Duodenal mucosa (tissue), 2 donors: Measurements from ENCODE around the gene CCR1.
"Not testable (repeated sequence)": the region's sequence is repeated elsewhere in the genome, so short reads cannot be mapped to it uniquely, and the experiment has no call there.

ENCODE experiments used
- H3K27ac ChIP-seq: one replicate; pipeline ENCODE4 v1.7.0; 2013; ENCODE audit warnings: low read depth, low read length
- H3K27me3 ChIP-seq, 2 donors: one replicate each; pipeline ENCODE4 v1.7.0; 2013; ENCODE audit warnings: low read length in 2 of 2, control low read depth in 1 of 2; ENCODE audit not compliant: insufficient read depth in 2 of 2, control insufficient read depth in 1 of 2
- H3K36me3 ChIP-seq, 2 donors: one replicate each; pipeline ENCODE4 v1.7.0; 2013; ENCODE audit warnings: low read length in 2 of 2, control low read depth in 1 of 2; ENCODE audit not compliant: insufficient read depth in 2 of 2, control insufficient read depth in 1 of 2
- H3K4me1 ChIP-seq, 2 donors: one replicate each; pipeline ENCODE4 v1.7.0; 2013; ENCODE audit warnings: low read length in 2 of 2, control low read depth in 1 of 2; ENCODE audit not compliant: insufficient read depth in 2 of 2, control insufficient read depth in 1 of 2
- H3K4me3 ChIP-seq, 2 donors: one replicate each; pipeline ENCODE4 v1.7.0; 2013; ENCODE audit warnings: low read length in 2 of 2, low read depth in 1 of 2
- H3K9ac ChIP-seq, 2 donors: one replicate each; pipeline ENCODE4 v1.7.0; 2013; ENCODE audit warnings: low read length in 2 of 2, low read depth in 1 of 2
- H3K9me3 ChIP-seq, 2 donors: one replicate each; pipeline ENCODE4 v1.7.0; 2013; ENCODE audit warnings: low read length in 2 of 2, control low read depth in 1 of 2; ENCODE audit not compliant: control insufficient read depth in 1 of 2

CCR1 gene

GRCh38 chr3:46213201-46213600, 5.1 kb upstream of the CCR1 start:
- Histone ChIP-seq H3K9ac (no peak overlapping the region), H3K36me3 (no peaks in the 10 kb centered on the region), H3K9me3 (no peaks in the 10 kb centered on the region), H3K4me3 (no peak overlapping the region), H3K27ac (no peak overlapping the region), H3K27me3 (peaks cover 0 to 3% of the 10 kb centered on the region in 2 donors), H3K4me1 (peaks cover 11% of the 10 kb centered on the region in 2 donors)

- Histone ChIP-seq H3K36me3 (no peaks in the 10 kb centered on the region), H3K4me1 (peaks cover 11 to 15% of the 10 kb centered on the region in 2 donors), H3K9ac (no peak overlapping the region), H3K9me3 (no peaks in the 10 kb centered on the region), H3K27ac (no peak overlapping the region), H3K27me3 (peaks cover 0 to 3% of the 10 kb centered on the region in 2 donors), H3K4me3 (no peak overlapping the region)
Measured at GRCh38 chr3:46212101-46212500, 4.0 kb upstream of the CCR1 start.

- no peaks in the 10 kb centered on the region for H3K36me3 ChIP-seq
- no peaks in the 10 kb centered on the region for H3K9me3 ChIP-seq
- no peak overlapping the region for H3K4me3 ChIP-seq
- H3K4me1 ChIP-seq, result peaks cover 13 to 22% of the 10 kb centered on the region in 2 donors
- no peaks in the 10 kb centered on the region for H3K27me3 ChIP-seq
- H3K27ac ChIP-seq, result no peak overlapping the region
- H3K9ac ChIP-seq, result no peak overlapping the region
Measured at GRCh38 chr3:46209746-46210470, 1.8 kb upstream of the CCR1 start.

- Histone ChIP-seq H3K27me3 (no peaks in the 10 kb centered on the region), H3K36me3 (no peaks in the 10 kb centered on the region), H3K4me1 (peaks cover 14 to 22% of the 10 kb centered on the region in 2 donors), H3K9me3 (no peaks in the 10 kb centered on the region), H3K4me3 (no peak overlapping the region), H3K27ac (no peak overlapping the region), H3K9ac (no peak overlapping the region)
Measured at GRCh38 chr3:46209053-46209452, 940 bp upstream of the CCR1 start.

GRCh38 chr3:46207514-46207913, 599 bp downstream of the CCR1 start:
- not testable (repeated sequence) for H3K27me3 ChIP-seq, H3K9me3 ChIP-seq, H3K36me3 ChIP-seq, H3K9ac ChIP-seq
- Histone ChIP-seq H3K4me3 (peak overlapping the region; percentile 2 to 54), H3K27ac (peak overlapping the region; percentile 45), H3K4me1 (peaks cover 7 to 15% of the 10 kb centered on the region in 2 donors)

GRCh38 chr3:46206282-46207015, 1.7 kb downstream of the CCR1 start:
- H3K27ac ChIP-seq, result no peak overlapping the region
- peaks cover 7 to 15% of the 10 kb centered on the region in 2 donors for H3K4me1 ChIP-seq
- H3K9ac ChIP-seq, result peak overlapping the region in 1 of 2 donors; percentile 21
- no peaks in the 10 kb centered on the region for H3K27me3 ChIP-seq
- H3K36me3 ChIP-seq, result peaks cover 0 to 7% of the 10 kb centered on the region in 2 donors
- H3K4me3 ChIP-seq, result peak overlapping the region; percentile 31 to 43
- H3K9me3 ChIP-seq, result no peaks in the 10 kb centered on the region

GRCh38 chr3:46205286-46205960, 2.7 kb downstream of the CCR1 start:
- Histone ChIP-seq H3K4me3 (peak overlapping the region in 1 of 2 donors; percentile 31), H3K4me1 (peaks cover 7 to 15% of the 10 kb centered on the region in 2 donors), H3K36me3 (peaks cover 0 to 7% of the 10 kb centered on the region in 2 donors), H3K27ac (no peak overlapping the region), H3K9me3 (no peaks in the 10 kb centered on the region), H3K27me3 (no peaks in the 10 kb centered on the region), H3K9ac (no peak overlapping the region)

GRCh38 chr3:46203681-46204080, 4.4 kb downstream of the CCR1 start:
- Histone ChIP-seq H3K36me3 (peaks cover 0 to 7% of the 10 kb centered on the region in 2 donors), H3K27me3 (no peaks in the 10 kb centered on the region), H3K4me3 (no peak overlapping the region), H3K4me1 (peaks cover 7 to 11% of the 10 kb centered on the region in 2 donors), H3K27ac (no peak overlapping the region), H3K9ac (no peak overlapping the region), H3K9me3 (no peaks in the 10 kb centered on the region)

GRCh38 chr3:46202535-46202934, 5.6 kb downstream of the CCR1 start:
- no peak overlapping the region for H3K9ac ChIP-seq
- H3K27me3 ChIP-seq, result no peaks in the 10 kb centered on the region
- H3K9me3 ChIP-seq, result no peaks in the 10 kb centered on the region
- H3K4me1 ChIP-seq, result peaks cover 7% of the 10 kb centered on the region in 2 donors
- H3K36me3 ChIP-seq, result peaks cover 0 to 7% of the 10 kb centered on the region in 2 donors
- H3K4me3 ChIP-seq, result no peak overlapping the region
- H3K27ac ChIP-seq, result no peak overlapping the region

GRCh38 chr3:46200790-46201189, 7.3 kb downstream of the CCR1 start:
- Histone ChIP-seq H3K27me3 (no peaks in the 10 kb centered on the region), H3K4me1 (peaks cover 0 to 6% of the 10 kb centered on the region in 2 donors), H3K9ac (no peak overlapping the region), H3K9me3 (no peaks in the 10 kb centered on the region), H3K4me3 (no peak overlapping the region), H3K36me3 (peaks cover 0 to 7% of the 10 kb centered on the region in 2 donors), H3K27ac (no peak overlapping the region)
